Measurements from ENCODE around the gene KIF26A.

DNA sequence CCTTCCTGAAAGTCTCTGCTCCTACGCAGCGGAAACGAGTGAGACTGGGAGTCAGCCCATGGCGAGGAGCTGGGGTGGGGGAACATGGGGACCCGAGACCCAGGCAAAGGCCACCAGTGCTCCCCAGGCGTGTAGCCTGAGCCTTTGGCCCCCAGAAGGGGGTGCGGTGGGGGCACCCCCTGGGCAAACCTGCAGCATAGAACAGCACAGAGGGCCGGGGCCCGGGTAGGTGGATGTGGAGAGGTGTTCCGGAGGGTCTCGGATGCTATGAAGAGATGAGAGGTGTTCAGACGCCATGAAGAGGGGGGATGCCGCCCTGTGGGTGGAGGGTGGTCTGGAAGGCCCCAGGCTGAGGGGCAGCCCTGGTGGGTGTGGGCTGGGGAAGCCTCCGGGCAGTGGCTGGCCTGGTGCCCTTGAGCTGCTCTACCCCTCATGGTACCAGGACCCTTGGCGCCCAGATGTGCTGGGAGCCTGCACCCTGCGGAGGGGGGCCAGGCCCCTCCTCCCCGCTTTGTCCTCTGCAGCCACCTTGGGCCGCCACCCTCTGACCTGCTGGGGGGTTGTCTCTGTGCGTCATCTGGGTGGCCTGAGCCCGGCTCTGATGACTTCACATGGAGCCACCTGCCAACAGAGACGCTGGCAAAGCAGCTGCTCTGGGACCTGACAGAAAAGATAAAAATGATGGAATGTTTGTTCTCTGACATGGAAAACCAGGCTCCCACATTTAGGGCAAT, 83.4 kb downstream of the KIF26A start:
- TF ChIP-seq CTCF (IDR thresholded peaks at IDR 0.05; ENCODE audit: insufficient read depth, low read depth, low read length): no peak
- TF ChIP-seq EZH2 (IDR thresholded peaks at IDR 0.05; ENCODE audit: insufficient read depth, low read length): no peak

All from astrocyte (in vitro differentiated cells and primary cell).